HCEC 1CT (cell line): ENCODE measurements around the gene ERCC6L.
"Not testable (repeated sequence)": the region's sequence is repeated elsewhere in the genome, so short reads cannot be mapped to it uniquely, and the experiment has no call there.

ENCODE experiments used
- DNase-seq: peaks from one replicate; pipeline ENCODE4 v3.0.0-alpha.2; 2017

ERCC6L gene

GRCh38 chrX:72245461-72246089 is 6.7 kb upstream of the ERCC6L start:
- peak; percentile 45 for DNase-seq

GRCh38 chrX:72243472-72243871 is 4.6 kb upstream of the ERCC6L start:
- DNase-seq: peak; percentile 24

GRCh38 chrX:72240976-72241375 is 2.1 kb upstream of the ERCC6L start:
- DNase-seq: no peak

GRCh38 chrX:72238183-72238582 is 644 bp downstream of the ERCC6L start:
- DNase-seq: no peak

- peak; percentile 53 for DNase-seq
Observed at GRCh38 chrX:72236841-72237240, 2.0 kb downstream of the ERCC6L start.

DNA sequence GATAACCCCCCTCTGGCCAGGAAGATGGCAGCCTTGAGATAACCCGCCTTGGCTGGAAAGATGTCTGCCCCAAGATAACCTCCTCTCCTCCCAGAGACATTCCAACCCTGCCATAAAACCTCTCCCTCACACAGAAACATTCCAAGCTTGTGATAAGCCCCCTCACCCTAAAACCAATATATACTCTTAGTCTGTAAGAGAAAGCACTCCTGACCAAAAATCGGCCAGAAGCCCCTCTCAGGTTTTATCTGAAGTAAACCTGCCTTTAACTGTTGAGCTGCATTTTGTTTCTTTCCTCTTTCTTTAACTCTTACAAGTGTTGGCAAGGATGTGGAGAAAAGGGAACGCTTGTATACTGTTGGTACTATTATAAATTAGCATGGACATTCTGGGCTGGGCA is 8.5 kb downstream of the ERCC6L start:
- DNase-seq: no peak

DNA sequence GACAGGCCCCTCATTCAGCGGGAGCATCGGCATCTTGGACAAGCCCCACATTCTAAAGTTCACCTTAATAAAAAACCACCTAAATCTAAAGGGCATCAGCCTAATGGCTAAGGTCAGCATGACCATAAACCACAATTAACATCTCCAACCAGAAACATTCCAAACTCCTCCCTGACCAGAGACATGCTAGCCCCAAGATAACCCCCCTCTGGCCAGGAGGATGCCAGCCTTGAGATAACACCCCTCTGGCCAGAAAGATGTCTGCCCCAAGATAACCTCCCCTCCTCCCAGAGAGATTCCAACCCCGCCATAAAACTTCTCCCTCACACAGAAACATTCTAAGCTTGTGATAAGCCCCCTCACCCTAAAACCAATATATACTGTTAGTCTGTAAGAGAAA is 18.5 kb downstream of the ERCC6L start:
- DNase-seq: not testable (repeated sequence)

GRCh38 chrX:72216973-72217372 is 21.9 kb downstream of the ERCC6L start:
- DNase-seq: no peak

GRCh38 chrX:72208126-72208800 is 30.6 kb downstream of the ERCC6L start:
- peak; percentile 34 for DNase-seq

GRCh38 chrX:72207366-72207765 is 31.5 kb downstream of the ERCC6L start:
- no peak for DNase-seq

DNA sequence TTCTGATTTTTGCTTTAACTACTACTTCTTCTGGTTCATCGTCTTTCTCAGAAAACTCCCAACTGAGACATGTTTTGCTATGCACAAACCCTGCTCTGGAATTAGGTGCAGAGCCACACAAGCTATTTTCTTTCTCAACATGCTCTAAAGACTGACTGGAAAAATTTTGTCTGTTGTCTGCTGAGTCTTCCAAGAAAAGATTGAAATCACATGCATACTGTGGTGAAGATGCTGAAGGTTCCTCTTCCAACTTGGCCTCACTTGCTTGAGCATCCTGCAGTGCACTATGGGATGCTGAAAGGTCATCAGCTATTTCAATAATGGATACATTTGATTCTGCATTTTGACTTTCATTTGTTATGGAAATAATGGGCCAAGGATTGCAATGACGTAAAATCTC is 33.1 kb downstream of the ERCC6L start:
- DNase-seq: no peak

GRCh38 chrX:72203421-72203820 is 35.4 kb downstream of the ERCC6L start:
- DNase-seq: no peak

- DNase-seq: no peak
Observed at GRCh38 chrX:72202792-72203401, 35.9 kb downstream of the ERCC6L start.

GRCh38 chrX:72201836-72202536 is 36.8 kb downstream of the ERCC6L start:
- peak; percentile 78 for DNase-seq

GRCh38 chrX:72182924-72183323 is 55.9 kb downstream of the ERCC6L start:
- DNase-seq: no peak

DNA sequence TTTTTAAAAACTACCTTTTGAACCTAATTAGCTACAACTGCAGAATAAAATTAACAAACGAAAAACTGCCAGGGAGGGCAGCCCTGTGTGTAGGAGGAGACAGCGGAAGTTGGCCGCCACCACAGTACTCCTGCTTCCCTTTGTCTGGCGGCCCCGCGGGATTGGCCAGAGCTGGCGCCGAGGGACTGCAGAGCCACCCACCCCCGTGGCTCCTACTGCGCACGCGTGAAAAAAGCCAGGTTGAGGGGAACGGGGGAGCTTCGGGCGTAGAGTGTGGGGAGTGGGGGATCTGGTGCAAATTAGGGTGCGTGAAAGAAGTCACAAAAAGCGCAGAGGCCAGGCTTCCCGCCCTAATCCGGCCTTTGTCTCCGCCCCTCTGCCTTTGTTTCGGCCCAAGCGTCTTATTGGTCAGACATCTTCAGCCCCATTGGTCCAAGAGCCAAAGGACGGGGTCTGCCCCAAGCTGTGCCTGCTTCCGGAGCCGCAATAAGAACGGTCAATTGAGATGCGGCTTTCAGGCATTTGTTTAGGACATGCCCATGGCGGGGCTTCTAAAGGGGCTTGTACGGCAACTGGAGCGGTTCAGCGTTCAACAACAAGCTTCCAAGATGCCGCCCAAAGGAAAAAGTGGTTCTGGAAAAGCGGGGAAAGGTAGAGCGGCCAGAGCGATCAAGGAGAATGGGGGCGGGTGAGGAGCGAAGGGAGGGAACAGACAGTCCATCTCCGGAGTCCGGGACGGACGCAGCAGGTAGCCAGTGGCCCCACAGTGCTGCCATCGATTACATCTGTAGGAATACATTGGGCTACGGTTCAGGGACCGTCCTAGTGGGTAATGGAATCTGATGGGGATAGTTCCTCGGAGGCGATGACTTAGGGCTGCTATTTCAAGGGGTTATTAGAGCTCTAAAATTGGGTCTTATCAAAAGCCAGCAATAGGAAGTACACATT is 57.4 kb downstream of the ERCC6L start, which contains the start of gene PIN4:
Gene PIN4, plus strand, starts transcription at position 580 of the 948 bp plus-strand sequence. Its CDS starts 29 bp downstream, at position 609.
- DNase-seq: peak; percentile 94

- no peak for DNase-seq
Observed at GRCh38 chrX:72180539-72180938, 58.3 kb downstream of the ERCC6L start.

GRCh38 chrX:72176981-72177380 is 61.8 kb downstream of the ERCC6L start:
- no peak for DNase-seq

GRCh38 chrX:72176289-72176688 is 62.5 kb downstream of the ERCC6L start:
- DNase-seq: not testable (repeated sequence)

DNA sequence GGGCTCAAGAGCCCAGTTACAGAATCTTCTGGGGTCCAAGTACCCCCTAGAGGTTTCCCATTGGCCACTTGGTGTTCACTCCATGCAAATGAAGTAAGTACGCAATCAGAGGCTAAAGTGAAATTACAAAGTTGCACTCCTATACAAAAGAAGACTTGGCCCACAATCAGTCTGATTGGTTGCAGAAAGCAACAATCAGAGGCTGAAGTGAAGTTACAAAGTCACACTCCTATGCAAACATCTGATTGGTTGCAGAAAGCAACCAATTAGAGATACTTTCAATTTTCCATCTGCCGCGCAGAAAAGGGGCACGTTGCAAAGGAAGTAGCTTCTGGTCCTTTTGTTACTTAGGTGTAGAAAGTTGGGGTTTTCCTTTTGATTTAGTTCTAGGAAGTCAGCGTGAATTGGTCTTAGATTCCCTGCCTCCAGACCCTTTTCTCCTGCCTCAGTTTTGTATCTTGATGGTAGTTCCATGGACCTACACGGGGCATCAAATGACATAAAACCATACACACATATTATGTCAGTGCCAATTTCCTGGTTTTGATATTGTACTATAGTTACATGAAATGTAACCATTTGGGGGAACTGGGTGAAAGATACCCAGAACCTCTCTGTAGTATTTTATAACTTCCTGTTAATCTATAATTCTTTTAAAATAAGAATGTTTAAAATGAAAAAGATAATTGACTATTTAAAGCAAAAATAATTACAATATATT is 69.7 kb downstream of the ERCC6L start:
- DNase-seq: no peak

GRCh38 chrX:72165551-72165950 is 73.3 kb downstream of the ERCC6L start:
- DNase-seq: no peak

DNA sequence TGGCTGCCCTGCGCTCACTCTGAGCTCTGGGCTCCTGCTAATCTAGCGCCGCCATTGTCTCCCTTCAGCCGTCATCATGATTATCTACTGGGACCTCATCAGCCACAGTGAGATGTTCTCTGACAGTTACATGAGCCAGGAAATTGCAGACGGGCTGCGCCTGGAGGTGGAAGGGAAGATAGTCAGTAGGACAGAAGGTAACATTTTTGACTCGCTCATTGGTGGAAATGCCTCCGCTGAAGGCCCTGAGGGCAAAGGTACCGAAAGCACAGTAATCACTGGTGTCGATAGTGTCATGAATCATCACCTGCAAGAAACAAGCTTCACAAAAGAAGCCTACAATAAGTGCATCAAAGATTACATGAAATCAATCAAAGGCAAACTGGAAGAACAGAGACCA is 79.1 kb downstream of the ERCC6L start:
- DNase-seq: no peak
